Mesodermal cell (in vitro differentiated cells): Measurements from ENCODE around the gene CCDC9.
A peak's percentile ranks its signal among the peaks of the same experiment; 100 is the strongest.

ENCODE experiments used
- H3K27ac ChIP-seq: 2 replicates; pipeline ENCODE4 v1.7.0; 2013; ENCODE audit warnings: mild to moderate bottlenecking, low read depth, low read length, moderate library complexity; ENCODE audit not compliant: severe bottlenecking
- H3K36me3 ChIP-seq: 2 replicates; pipeline ENCODE4 v1.7.1; 2013; ENCODE audit warnings: mild to moderate bottlenecking, low read length, moderate library complexity; ENCODE audit not compliant: control insufficient read depth, insufficient read depth
- H3K4me1 ChIP-seq: one replicate; pipeline ENCODE4 v1.7.1; 2013; ENCODE audit warnings: mild to moderate bottlenecking, low read length; ENCODE audit not compliant: insufficient read depth, control insufficient read depth, poor library complexity, severe bottlenecking
- H3K4me3 ChIP-seq: 2 replicates; pipeline ENCODE4 v1.7.0; 2013; ENCODE audit warnings: low read length, control low read depth, mild to moderate bottlenecking; ENCODE audit not compliant: insufficient read depth, poor library complexity, severe bottlenecking; ENCODE audit errors: extremely low read depth
- H3K9me3 ChIP-seq: 2 replicates; pipeline ENCODE4 v1.7.1; 2013; ENCODE audit warnings: mild to moderate bottlenecking, low read length, moderate library complexity; ENCODE audit not compliant: control insufficient read depth
- WGBS, 2 experiments: methylation state at CpG; one replicate each; pipeline ENCODE4 v1.1.5; 2013; ENCODE audit warnings: missing lambda C conversion rate in 2 of 2; ENCODE audit not compliant: insufficient coverage in 2 of 2; 5-methylcytosine and 5-hydroxymethylcytosine counted together

Gene CCDC9

DNA sequence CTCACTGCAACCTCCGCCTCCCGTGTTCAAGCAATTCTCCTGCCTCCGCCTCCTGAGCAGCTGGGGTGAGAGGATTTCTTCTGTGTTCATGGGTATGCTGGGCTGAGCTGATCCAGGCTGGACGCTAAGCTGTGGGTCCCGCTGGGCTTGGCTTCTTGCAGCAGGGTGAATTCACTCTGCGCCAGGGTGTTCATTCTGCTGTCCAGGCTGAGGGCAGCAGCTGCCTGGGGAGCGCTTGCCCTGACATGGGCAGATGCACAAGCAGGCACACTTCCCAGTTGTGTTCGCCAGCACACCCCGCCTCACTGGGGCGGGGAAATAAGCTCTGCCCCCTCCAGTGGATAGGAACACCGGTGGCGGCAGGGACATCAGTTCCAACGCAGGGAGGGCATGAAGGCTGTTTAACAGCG lies 11.0 kb downstream of the CCDC9 start:
- no peak overlapping the region for H3K4me3 ChIP-seq
- 93 to 95% methylated on average over 11 to 13 of the region's 14 CpGs for WGBS, 2 experiments
- no peak overlapping the region for H3K27ac ChIP-seq
- peaks cover 81% of the 10 kb centered on the region for H3K36me3 ChIP-seq
- H3K4me1 ChIP-seq: peaks cover 7% of the 10 kb centered on the region
- no peaks in the 10 kb centered on the region for H3K9me3 ChIP-seq

DNA sequence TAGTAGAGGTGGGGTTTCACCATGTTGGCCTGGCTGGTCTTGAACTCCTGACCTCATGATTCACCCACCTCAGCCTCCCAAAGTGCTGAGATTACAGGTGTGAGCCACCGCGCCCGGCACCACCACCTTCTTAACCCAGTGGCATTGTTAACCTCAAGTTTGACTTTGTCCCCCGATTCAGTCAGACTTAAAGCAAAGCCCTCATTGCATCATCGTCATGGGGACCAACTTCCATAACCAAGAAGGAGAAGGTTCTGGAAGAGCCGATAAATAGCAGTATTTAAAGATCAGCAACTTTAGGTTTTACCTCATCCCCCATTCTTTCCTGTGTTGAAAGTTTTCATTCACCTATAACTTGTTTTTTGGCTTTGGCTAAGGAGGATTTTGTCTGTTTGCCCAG lies 11.7 kb downstream of the CCDC9 start:
- H3K36me3 ChIP-seq: peaks cover 75% of the 10 kb centered on the region

DNA sequence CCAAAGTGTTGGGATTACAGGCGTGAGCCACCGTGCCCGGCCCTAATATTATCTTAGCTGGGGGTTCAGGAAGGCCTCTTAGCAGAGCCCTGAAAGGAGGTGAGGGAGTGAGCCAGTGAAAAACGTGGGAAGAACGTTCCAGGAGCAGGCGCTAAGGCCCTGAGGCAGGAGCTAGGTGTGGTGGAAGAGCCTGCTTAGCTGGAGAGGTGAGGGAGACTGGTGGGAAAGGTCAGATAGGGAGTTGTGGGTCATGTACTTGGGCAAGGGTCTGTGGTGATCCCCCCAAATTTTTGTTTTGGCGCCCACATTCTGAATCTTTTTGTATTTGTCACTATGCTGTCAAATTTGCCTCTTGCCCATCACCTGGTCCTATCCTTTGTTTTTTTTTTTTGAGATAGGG lies 13.3 kb downstream of the CCDC9 start:
- Histone ChIP-seq H3K36me3 (peaks cover 63% of the 10 kb centered on the region), H3K9me3 (no peaks in the 10 kb centered on the region), H3K27ac (no peak overlapping the region), H3K4me1 (peaks cover 9% of the 10 kb centered on the region), H3K4me3 (no peak overlapping the region)
- 94 to 100% methylated on average over 7 of the region's 7 CpGs for WGBS, 2 experiments

More for the DNA sequence above, 11.7 kb downstream of the CCDC9 start:
- Histone ChIP-seq H3K27ac (no peak overlapping the region), H3K4me1 (peaks cover 9% of the 10 kb centered on the region), H3K9me3 (no peaks in the 10 kb centered on the region), H3K4me3 (no peak overlapping the region)
- 100% methylated on average over 1 to 3 of the region's 6 CpGs for whole genome bisulfite sequencing, 2 experiments

DNA sequence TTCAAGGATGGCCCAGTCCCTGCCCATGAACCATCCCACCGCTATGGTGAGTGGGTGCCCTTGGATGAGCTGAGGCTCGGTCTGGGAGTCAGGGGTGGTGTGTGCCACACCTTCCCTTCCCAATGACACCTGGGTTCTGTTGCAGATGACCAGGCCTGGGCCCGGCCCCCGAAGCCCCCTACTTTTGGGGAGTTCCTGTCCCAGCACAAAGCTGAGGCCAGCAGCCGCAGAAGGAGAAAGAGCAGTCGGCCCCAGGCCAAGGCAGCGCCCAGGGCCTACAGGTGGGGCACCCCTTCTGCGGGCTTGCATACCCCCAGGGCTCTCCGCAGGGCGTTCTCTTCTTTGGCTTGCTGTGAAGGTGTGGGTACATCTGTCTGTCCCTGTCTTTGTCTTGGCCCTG lies 14.1 kb downstream of the CCDC9 start:
- Histone ChIP-seq H3K36me3 (peaks cover 55% of the 10 kb centered on the region), H3K9me3 (no peaks in the 10 kb centered on the region), H3K4me3 (no peak overlapping the region), H3K4me1 (peaks cover 11% of the 10 kb centered on the region), H3K27ac (no peak overlapping the region)
- 97 to 99% methylated on average over 7 to 9 of the region's 10 CpGs for WGBS, 2 experiments

DNA sequence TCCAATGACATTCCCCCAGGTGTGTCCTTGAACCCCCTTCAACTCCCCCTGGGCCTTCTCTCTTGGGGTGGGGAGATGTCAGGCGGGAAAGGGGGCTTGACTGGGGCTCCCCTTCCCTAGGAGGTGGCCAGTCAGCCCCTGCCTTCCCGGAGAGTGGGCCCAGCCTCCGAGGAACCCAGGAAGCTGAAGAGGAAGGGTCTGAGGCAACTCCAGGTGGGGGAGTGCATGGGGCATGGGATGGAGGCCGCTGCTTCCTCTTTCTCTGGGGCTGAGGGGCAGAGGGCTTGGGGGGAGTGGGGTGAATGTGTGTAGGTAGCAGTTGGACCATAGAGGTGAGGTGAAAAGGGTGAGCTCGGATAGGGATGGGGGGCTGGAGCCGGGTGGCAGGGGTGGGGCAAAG lies 15.6 kb downstream of the CCDC9 start:
- Histone ChIP-seq H3K36me3 (peaks cover 47% of the 10 kb centered on the region), H3K4me3 (no peak overlapping the region), H3K4me1 (peaks cover 22% of the 10 kb centered on the region), H3K27ac (peak overlapping the region; percentile 96), H3K9me3 (no peaks in the 10 kb centered on the region)
- 84 to 85% methylated on average over 2 to 4 of the region's 6 CpGs for WGBS, 2 experiments

DNA sequence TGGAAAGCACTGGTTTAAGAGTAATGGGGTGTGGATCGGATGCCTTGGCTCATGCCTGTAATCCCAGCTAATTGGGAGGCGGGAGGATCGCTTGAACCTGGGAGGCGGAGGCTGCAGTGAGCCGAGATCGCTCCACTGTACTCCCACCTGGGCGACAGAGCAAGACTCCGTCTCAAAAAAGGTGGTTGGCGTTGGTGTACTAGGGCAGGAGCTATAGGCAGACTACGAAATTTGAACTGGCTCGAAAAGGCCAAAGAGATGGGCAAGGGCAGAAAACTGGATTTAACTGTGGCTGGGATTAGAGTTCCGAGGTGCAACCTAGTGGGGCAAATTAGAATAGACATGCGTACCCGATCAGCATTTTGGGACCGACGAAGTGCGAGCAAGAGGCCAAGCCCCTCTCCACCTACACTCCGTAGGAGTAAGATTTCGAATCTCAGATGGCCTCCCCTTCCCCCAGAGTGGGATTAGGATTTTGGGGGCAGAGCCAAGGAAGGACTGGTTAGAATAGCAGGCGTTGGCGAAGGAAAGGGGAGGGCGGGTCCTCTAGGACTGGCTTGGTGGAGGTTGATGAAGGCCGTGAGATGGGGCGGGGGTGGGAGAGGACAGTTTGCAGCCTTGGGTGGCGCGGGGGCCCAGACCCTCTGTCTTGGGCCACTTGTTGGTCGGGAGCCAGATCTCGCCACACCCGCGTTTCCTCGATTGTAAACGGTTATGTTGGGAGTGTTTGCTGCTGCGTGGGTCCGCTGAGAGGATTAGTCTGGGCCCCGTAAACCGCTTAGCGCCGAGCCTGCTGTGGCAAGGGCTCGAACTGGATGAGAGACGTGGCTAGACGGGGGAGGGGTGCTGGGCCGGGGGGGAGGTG lies 16.4 kb downstream of the CCDC9 start:
- Histone ChIP-seq H3K27ac (peak overlapping the region; percentile 96), H3K36me3 (peaks cover 40% of the 10 kb centered on the region), H3K4me1 (peaks cover 25% of the 10 kb centered on the region), H3K9me3 (no peaks in the 10 kb centered on the region), H3K4me3 (peak overlapping the region; percentile 60)
- WGBS, 2 experiments: 26 to 39% methylated on average over 25 to 38 of the region's 42 CpGs

DNA sequence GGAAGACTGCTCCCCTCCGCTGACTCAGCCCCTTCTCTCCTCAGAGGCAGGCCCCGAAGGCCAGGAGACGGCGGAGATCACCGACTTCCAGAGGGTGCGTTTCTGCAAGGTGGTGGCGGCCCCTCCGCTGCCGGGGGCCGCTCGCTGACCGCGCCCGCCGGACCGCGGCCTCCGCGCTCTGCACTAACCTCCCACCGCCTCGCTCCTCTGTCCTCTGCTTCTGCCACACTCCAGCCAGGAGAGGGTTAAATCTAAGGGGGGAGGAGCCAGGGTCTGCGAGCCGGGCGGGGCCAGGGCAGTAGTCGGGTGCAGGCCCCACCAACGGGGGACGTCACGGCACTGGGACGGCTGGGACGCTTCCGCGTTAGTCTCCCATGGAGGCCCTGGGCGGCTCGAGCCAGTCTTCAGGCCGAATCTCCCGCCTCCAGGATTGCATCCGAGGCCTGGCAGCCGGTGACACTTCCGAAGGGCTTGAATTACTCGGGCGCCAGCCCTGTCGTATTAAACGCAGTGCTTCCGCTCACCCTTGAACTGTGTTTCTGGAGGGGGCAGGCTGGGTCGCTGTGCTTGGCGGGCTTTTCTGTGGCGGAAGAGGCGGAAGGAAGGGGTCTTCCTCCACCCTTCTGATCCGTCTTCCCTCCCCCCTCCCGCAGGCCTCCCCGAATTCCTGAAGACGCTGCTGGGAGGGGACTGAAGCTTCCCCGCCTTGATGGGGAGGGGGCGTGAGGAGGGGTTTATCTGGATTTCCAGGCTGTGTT lies 17.2 kb downstream of the CCDC9 start:
- WGBS, 2 experiments: 0 to 1% methylated on average over 37 to 38 of the region's 54 CpGs
- no peaks in the 10 kb centered on the region for H3K9me3 ChIP-seq

DNA sequence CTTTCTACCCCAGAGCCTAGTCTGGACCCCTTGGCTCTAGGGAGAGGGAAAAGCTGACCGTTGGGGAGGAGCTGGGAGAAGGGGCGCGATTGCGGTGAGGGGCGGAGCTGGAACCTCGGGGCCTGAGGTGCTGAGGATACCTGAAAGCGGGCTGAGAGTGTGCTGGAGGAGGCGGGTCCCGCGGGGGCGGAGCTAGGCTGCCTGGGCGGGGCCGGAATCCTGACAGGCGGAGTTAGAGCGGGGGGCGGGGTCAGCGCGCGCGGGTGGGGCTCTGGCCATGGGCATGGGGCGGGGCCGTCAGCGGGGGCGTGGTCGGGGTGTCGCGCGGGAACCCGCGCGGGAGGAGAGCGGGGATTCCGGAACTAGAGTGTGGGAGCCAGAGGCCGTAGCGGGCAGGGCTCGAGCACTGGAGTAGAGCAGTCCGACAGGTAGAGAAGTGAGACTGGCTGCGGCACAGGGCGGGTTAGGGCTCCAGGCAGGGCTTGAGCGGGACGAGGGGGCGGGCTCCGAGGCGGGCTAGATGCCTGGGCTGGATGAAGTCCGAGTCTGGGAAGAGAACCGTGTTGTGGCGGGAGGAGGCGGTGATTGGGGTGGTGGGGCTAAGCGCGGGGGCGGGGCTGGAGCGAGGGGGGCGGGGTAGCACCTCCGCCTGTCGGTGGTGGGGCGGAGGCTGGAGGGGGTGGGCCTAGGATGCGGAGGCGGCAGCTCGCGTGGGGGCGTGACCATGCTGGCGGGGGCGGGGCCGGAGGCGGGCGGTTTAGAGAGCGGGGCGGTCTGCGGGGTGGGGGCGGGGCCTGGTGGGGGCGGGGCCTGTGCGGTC lies 18.0 kb downstream of the CCDC9 start, which contains the start of gene INAFM1:
Gene INAFM1, plus strand, starts transcription at position 815 of the 820 bp plus-strand sequence. CDS start 35 bp downstream, outside the sequence.
- peak within 1 kb of the TSS; percentile 96 for H3K27ac ChIP-seq
- WGBS, 2 experiments: 1% methylated on average over 24 to 28 of the region's 72 CpGs
- H3K4me3 ChIP-seq: peak within 1 kb of the TSS; percentile 60
- H3K36me3 ChIP-seq: peaks cover 29% of the 10 kb centered on the region
- no peaks in the 10 kb centered on the region for H3K9me3 ChIP-seq
- H3K4me1 ChIP-seq: peaks cover 25% of the 10 kb centered on the region

More for the DNA sequence above, 17.2 kb downstream of the CCDC9 start:
- Histone ChIP-seq H3K4me1 (peaks cover 25% of the 10 kb centered on the region), H3K4me3 (peak overlapping the region; percentile 60), H3K36me3 (peaks cover 32% of the 10 kb centered on the region), H3K27ac (peak overlapping the region; percentile 96)

DNA sequence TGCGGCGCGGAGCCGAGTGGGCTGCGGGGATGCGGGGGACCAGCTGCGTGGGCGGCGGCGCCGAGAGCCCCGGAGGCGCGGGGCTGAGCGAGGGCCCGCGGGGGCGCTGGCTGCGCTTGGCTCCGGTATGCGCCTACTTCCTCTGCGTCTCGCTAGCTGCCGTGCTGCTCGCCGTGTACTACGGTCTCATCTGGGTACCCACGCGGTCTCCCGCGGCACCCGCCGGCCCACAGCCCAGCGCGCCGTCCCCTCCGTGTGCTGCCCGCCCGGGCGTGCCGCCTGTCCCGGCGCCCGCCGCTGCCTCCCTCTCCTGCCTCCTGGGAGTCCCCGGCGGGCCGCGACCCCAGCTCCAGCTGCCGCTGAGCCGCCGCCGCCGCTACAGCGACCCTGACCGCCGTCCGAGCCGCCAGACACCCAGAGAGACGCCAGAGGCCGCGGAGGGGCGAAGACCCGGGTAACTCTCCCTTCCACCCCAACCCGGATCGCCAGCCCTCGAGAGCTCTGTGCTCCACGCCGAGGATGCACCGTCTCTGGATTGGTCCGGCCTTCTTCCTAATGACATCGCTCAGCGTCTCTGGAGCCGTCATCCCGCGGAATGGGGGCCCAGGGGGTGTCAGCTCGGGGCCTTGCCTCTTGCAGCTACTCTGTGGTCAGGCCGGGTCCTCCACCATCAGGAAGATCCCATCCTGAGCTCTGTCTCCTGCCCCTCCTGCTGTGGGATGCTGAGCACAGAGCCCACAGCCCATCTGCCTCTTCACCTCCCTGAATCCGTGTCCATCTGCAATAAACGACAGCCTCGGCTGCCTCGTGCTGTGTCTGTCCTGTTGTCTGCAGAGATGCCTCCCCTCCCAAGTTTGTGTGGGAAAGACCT lies 18.8 kb downstream of the CCDC9 start:
- Histone ChIP-seq H3K36me3 (peaks cover 21% of the 10 kb centered on the region), H3K27ac (no peak overlapping the region), H3K4me3 (peak overlapping the region; percentile 47), H3K4me1 (peaks cover 25% of the 10 kb centered on the region), H3K9me3 (no peaks in the 10 kb centered on the region)
- 6 to 7% methylated on average over 59 to 77 of the region's 82 CpGs for WGBS, 2 experiments
